Small intestine (tissue), 4 donors: Measurements from ENCODE around the gene SPTSSA. TPM values are rescaled to one million over a fixed set of nuclear protein-coding genes. Genes with fewer than 3 reads are reported as not detected.

Source experiments
- polyA plus RNA-seq, 4 donors: library from polyadenylated mRNA; stranded (reverse) in 3 of 4; unstranded in 1 of 4; fragments of 200-250 nt in 3 of 4; fragments of 120-200 nt in 1 of 4; gene quantifications; one replicate each; pipeline versions ENCODE4 v1.2.1 to v1.2.3, GENCODE V29; 2013
- donor health status: healthy with polysubstance abuse.
- donor health status: Bipolar disorder and iron deficiency.
- donor health status: healthy.

The SPTSSA gene
- polyA plus RNA-seq, 4 donors: 30.5 to 40.8 (median 36.7) TPM

Other genes with a start within 250 kb of the SPTSSA start
- gene EAPP, start 77.5 kb upstream of the SPTSSA start, polyA plus RNA-seq: 10 to 100 TPM; 48.0 to 74.0 (median 61.2) TPM
- 100 to 1,000 TPM in 1 of 4 donors, 10 to 100 TPM in 3; 66.5 to 101 (median 70.5) TPM for gene SNX6, start 167.9 kb upstream of the SPTSSA start, polyA plus RNA-seq